ENCODE measurements around the gene PDE3A.
A peak's percentile ranks its signal among the peaks of the same experiment; 100 is the strongest.
"Not testable (repeated sequence)": the region's sequence is repeated elsewhere in the genome, so short reads cannot be mapped to it uniquely, and the experiment has no call there.

The PDE3A gene

DNA sequence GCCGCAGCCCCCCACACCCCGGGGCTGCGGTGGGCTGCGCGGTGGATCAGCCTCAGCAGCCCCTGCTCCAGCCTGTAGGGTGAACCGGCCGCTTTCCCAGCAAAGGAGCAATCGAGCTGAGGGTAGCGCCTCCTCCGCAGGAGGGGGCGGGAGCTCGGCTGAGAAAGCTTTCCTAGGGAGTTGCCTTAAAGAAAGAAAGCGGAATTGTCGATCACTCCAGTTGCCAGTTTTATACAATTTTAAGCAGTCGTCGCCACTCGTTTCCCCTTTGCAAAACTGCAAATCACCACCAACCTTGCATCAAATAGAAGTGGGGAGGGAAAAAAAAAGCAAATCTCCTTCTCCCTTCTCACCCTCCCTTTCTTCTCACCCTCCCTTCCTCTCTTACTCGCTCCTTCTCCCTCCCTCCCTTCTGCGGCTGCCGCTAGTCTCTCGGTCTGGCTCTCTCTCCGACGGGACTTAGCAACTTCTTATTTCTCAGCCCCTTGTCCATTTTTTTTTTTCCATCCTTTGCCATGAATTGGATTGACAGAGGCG, at the start of gene PDE3A:
Gene PDE3A, plus strand, starts transcription at position 424 of the 537 bp plus-strand sequence. CDS start 748 bp downstream, outside the sequence.
- peak; percentile 39 for DNase-seq

DNA sequence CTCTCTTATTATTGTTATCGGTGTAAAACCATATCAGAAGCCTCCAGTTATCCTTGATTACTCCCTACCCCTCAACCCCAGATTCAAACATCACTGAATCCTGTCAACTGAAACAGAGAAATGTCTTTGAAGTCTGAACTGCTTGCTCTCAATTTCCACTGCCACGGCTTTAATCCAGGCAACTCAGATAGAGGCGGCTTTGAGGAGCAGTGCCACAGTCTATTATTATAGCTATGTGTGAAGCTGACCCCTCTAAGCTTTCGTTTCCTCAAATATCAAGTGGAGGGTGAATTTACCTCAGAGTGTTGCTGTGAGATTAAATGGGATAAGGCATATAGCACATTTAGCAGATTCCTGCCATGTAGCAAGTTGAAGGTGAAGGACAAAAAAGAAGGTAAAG, 49.0 kb upstream of the PDE3A start:
- no peak for DNase-seq

DNA sequence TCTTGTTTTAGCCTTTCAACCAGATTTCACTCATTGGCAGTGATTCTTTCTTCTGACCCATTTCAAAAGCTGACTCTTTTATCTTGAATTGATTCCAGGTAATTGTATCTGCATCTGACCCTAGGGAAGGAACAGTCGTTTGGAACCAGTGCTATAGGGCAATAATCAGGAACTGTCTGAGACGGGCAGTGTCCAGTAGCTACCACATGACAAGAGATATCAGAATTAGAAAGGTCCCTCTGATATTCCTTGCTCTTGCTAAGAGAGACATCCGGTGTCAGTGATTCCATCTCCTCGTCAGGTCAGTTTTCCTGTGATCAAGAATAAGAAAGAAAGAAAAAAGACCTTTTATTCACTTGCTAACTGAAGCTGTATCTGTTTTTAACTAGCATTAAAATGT, 47.8 kb upstream of the PDE3A start:
- no peak for DNase-seq

DNA sequence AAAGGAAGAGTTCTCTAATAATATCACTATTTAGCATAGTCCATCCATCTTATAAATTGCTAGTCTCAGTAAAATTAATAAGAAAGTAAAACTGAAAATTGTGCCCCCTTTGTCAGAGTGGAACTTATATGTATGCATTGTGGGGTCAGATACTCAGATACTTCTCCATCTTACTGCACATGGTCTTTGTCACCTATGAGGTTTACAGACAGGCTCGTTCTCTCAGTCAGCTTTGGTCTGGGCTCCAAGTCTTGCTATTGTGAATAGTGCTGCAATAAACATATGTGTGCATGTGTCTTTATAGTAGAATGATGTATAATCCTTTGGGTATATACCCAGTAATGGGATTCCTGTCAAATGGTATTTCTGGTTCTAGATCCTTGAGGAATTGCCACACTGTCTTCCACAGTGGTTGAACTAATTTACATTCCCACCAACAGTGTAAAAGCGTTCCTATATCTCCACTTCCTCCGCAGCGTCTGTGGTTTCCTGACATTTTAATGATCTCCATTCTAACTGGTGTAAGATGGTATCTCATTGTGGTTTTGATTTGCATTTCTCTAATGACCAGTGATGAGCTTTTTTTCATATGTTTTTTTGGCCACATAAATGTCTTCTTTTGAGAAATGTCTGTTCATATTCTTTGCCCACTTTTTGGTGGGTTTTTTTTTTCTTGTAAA, 37.4 kb upstream of the PDE3A start:
- DNase-seq: not testable (repeated sequence)

DNA sequence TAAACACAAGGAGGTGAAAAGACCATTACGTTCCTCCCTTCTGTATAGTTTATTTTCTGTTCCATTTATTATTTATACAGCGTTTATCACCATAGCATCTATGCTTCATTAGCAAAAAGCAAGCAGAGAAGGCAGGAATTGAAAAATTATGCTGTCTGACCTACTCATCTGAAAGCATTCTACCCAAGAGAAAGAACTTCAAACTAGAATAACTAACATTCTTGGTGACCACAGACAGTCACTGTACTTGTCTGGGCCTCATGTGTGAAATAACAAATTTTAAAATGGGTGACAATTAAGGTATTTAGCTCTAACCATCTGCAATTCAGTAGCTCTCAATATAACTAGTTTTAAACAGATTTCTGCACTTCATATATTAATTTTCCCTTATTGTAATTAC, 29.3 kb upstream of the PDE3A start:
- no peak for DNase-seq

DNA sequence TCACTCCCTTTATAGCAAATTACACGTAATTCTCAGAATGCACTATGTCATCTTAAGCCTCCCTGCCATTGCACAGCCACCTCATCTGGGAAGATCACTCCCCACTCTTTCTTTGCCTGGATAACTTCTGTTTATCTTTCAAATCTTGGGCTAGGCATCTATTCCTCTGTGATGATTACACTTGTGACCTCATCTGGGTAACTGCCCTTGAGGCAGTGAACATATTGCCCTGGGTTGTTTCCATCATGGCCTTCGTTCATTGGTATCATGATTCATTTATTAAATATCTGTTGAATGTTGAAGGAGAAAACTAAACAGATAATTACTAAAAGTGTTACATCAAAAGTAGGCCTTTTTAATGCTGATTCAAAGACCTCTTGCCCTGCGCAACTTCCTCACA, 26.2 kb upstream of the PDE3A start:
- DNase-seq: no peak

DNA sequence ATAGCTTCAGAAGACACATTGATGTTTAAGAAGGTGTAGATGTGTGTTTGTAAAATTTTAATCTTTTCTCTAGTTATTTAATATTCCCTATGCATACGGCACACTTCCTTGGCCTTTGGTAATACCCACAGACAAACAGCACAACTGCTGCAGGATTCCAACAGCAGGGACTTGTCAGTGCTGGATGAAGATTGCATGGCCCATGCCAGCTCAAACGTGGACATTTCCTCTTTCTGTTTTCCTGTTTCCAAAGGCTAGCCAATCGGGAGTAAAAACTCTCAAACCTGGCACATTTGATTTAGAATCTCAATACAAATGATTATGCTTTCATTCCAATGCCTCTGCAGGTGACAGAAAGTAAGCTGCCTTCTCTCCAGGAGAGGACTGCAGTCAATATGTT, 22.5 kb upstream of the PDE3A start:
- no peak for DNase-seq

DNA sequence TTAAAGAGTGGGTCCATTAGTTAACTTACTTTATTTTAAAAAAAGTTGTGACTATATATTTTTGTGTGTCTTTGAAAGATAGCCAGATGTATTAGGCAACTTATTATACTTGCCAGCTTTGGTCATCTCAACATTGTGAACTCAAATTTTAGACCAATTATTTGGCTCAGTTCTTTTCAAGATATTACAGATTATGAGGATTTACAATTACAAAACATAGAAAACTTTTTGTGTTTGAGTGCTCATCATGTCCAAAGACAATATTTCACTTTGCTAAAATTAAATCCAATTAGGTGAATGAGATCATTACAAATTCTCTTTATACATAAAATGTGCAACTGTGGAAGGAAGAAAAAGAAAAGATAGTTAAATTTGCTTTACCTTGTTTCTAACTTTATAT, 18.3 kb upstream of the PDE3A start:
- no peak for DNase-seq

DNA sequence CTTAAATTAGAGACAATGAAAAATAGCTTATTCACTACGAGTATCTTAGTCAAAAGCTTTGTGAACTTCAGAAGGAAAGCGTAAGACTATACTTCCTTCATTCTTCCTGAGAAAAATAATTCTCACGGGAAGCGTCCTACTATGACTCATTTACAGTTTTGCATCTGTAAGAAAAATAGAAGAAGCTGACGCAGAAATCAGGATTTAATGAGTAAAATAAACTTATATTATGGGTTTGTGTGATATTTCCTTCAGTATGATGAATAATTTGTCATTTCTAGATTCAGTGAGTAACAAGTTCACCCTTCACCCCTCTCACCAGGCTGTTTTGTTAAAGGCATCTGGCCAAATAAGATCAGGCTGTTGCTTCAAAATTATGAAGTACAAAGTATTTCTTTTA, 17.8 kb upstream of the PDE3A start:
- DNase-seq: no peak

DNA sequence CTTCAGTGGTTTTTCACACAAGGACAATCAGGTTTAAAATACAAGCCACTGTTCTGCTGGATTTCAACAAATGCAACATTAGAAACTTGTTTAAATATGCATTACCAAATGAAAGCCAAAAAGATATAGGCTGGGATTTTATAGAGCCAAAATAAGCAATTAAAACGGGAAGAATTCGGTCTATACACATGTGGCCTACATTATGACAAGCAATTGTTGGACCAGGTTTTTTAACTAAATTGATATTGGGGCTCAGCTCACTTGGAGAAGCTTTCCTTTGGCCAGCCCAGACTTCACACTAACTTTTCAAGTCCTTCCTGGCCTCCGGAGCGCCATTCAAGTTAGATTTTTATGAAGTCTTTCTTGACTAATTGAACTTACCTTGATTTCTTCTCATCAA, 16.9 kb upstream of the PDE3A start:
- no peak for DNase-seq

DNA sequence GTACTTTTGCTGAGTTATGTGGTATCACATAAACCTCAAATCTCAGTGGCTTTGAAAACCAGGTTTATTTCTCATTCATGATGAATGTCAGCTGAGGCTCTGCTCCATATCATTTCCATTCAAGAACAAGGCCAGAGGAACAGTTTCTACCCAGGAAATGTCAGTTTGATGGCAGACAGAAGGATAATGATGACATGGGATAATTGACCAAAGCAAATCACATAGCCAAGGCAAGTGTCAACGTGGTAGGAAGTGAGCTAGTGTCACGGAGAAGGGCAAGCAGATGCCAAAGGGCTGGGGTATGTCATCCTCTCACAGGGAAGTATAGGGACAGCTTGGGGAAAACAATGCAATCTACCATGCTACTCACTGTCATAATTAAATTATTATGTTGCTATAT, 12.3 kb upstream of the PDE3A start:
- DNase-seq: no peak

DNA sequence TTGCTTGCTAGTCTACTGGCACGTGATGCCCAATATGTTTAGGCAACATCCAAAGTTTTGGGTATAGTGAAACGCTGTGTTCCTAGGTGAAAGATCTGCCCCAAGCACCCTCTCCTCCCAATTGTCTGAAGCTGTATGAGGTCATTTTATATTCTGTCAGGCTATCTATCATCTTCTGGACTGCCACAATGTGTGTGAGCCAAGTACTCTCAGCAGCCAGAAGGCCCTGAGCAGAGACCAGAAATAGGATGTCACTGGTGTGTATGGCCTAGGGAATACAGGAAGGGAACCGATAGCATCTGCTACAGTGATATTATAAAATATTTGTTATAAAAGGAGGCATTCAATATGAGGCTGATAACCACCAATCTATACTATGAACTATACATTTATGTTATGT, 7.9 kb upstream of the PDE3A start:
- no peak for DNase-seq

DNA sequence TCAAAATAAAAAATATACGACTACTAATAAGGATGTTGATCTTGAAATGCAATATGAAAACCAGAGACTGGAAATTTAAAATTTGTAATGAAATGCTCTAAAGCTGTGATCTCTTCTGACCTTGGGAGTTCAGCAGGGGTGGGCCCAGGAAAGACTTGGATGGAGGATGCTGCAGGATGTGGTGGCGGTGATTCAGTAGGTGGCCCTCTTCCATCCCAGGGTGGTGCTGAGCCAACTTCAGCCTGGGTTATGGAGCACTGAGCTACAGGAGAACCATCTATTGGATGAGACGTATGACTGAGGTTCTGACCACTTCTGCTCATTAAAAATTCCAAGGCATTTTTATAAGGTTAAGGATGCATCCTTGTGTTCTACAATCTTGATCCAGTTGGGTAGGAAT, 6.9 kb upstream of the PDE3A start:
- DNase-seq: no peak

DNA sequence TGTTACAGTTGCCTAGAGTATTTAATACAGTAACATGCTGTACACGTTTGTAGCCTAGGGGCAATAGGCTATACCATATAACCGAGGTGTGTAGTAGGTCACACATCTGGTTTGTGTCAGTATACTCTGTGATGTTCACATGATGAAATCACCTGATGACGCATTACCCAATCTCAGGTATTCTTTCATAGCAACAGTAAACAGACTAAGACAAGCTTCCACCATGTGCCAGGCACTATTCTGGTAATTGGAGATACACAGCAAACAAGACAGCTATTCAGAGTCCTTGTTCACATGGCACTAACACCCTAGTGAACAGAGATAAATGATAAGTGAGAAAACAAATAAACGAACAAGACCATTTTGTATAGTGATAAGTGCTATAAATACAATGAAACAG, 3.8 kb upstream of the PDE3A start:
- no peak for DNase-seq

DNA sequence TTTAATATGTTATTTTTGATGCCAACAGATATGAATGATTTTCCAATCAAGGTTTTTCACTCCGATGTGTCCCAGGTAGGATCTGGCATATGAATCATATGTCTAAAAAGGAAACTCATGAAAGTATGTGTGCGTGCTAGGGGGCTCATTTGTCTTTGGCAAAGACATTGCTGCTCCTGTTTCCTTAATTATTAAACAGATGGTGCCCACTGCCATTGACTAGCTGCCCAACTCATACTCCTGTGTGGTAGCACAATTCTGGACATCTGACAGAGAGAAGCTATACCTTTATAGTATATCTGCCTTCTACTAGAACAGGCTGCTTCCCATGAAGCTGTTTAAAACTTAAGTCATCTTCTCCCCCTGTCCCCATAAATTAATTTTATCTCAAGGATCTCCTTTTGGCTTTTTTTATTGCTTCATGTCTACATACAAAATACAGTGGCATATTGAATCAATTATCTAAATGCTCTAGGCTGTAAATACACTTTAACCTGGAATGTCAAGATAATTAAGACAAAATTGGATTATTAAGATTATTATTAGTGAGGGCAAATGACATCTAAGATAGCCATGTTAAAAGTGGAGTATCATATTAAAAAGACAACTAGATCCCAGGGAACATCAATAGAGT, 1.4 kb upstream of the PDE3A start:
- DNase-seq: no peak

DNA sequence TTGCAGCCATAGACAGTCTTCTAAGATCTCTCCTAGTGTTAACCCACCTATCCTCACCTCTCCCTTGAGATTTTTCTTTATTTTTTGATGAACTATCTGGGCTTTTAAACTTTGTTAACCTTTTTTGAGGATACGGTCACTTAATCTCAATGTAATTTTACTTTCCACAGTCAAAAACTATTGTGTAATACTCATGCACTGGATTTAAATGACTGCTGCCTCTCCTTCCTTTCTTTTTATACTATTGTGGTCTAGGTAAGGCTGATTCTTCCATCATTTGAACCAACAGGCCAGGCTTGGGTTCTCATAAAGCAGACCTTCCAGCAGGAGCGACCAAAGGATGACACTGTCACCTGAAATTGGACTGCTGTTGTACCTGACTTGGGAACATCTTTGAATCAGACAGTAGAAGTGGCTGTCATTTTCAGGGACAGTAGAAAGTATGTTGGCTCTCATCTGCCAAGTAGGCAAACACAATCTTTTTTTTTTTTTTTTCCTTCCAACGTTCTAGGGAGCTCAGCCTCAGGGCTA, 689 bp upstream of the PDE3A start:
- DNase-seq: no peak

DNA sequence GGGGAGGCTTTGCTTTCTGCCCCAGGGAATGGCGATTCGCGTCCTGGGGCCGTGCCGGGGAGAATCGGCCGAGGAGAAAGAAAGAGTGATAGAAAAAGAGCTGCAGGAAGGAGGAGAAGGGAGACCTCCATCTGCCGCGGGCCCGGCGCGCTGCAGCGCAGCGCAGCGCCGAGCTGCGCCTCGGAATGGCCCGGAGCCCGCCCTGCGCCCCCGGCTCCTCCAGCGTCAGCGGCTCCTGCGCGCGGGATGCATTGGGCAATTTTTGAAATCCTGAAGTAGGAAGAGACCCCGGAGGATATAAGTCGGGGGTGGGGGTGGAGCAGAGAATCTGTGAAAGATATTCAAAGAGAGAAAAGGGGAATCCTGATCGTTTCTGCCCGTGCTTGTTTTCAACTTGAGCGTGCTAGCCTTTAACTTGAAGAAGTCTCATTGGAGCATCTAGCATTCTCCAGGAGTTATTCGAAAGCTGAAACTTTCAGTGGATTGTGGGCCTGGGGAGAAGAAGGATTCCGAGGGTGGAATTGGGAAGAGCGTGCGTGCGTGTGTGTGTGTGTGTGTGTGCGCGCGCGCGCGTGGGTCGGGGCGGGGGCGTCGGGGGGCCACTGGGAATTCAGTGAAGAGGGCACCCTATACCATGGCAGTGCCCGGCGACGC, 441 bp downstream of the PDE3A start:
- no peak for DNase-seq

DNA sequence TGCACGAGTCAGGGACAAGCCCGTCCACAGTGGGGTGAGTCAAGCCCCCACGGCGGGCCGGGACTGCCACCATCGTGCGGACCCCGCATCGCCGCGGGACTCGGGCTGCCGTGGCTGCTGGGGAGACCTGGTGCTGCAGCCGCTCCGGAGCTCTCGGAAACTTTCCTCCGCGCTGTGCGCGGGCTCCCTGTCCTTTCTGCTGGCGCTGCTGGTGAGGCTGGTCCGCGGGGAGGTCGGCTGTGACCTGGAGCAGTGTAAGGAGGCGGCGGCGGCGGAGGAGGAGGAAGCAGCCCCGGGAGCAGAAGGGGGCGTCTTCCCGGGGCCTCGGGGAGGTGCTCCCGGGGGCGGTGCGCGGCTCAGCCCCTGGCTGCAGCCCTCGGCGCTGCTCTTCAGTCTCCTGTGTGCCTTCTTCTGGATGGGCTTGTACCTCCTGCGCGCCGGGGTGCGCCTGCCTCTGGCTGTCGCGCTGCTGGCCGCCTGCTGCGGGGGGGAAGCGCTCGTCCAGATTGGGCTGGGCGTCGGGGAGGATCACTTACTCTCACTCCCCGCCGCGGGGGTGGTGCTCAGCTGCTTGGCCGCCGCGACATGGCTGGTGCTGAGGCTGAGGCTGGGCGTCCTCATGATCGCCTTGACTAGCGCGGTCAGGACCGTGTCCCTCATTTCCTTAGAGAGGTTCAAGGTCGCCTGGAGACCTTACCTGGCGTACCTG, 1.1 kb downstream of the PDE3A start:
- DNase-seq: peak; percentile 25

DNA sequence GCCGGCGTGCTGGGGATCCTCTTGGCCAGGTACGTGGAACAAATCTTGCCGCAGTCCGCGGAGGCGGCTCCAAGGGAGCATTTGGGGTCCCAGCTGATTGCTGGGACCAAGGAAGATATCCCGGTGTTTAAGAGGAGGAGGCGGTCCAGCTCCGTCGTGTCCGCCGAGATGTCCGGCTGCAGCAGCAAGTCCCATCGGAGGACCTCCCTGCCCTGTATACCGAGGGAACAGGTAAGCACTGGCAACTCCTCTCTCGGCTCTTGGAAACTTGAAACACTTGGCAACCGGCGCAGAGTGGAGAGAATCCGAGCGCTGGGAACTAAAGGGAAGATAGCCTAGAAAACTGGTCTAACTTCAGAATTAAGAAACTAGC, 1.7 kb downstream of the PDE3A start:
- no peak for DNase-seq

DNA sequence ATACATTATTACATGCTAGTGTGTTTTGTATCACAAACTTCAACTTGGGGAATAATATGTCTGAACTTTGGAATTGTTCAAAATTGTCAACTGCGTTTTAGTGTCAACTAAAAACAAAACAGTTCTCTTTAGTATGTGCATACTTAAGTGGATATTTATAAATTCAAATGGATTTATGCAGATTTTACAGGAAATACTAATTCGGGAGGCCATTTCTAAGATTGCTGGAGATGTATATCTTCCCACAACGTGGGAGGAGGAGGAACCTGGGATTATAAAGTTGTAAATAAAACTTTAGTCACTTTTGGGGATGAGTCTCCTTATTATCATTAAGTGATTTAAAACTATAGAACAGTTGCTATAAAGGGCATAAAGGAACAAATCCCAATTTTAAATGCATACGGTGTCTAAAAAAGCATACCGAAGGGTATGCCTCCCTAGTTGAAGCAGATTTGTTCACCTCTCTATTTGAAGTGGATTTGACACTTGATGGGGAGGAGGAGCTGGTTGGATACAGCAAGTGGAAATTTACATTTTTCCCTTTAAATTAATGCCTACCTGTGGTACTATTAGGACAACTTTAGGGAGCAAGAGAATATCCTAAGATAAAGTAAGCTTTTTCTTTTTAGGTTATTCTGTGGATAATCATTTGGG, 2.7 kb downstream of the PDE3A start:
- DNase-seq: no peak

DNA sequence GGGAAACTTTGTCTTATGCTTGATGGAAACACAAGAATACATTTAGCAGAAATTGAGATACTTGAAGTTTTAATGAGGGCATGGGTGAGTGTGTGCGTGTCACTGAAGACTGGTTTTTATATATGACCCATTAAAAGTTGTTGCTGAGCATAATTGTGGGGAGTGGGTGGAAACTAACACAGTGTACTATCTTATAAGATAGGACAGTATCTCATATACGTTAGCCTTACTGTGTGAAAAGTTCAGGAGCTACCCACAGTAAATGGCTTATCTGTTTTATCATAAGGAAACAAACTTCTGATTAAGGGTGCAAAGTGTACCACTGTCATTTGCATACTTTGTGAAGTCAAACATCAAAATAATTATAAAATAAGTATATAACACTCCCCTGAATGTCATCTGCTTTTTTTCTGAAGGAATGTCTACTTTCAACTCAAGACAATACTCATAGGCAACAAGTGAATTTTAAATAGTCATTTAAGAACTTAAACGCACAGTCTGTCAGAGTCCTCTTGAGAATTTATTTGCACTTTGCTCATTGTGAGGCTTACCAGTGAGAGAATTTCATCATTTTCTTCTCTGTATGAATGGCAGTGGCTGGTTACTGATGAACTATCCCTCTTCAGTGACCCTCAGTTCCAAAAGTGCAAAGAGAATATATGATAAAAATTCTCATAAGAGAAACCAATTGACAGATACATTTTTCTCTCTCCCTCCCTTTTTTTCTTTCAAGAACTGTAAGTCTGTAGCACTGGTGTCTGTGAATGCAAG, 4.2 kb downstream of the PDE3A start:
- DNase-seq: no peak

DNA sequence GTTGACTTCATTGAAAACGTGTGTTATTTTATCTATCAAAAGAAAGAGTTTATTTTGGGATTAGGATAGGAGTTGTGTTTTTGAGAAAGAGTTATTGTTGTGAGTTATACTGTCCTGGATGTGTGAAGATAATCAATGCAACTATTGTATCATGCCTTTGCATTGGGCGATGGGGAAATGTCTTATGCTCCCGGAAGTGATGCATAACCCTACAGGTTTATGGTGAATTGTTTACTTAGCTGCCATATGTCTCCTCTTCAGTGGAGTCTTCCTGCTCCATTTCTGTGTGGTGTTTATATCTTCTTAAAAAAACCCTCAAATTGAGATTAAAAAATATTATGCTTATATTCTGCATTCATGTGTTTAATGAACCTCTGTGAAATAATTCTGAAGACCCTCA, 6.5 kb downstream of the PDE3A start:
- DNase-seq: no peak

Measured in hematopoietic multipotent progenitor cell treated with erythropoietin and hydrocortisone succinate and interleukin-3 and kit ligand, for 8 days (in vitro differentiated cells).